SK-N-SH (cell line): Measurements from ENCODE around the gene HESX1. TPM values are rescaled to one million over a fixed set of nuclear protein-coding genes. Genes with fewer than 3 reads are reported as not detected.

ENCODE experiments used
- CTCF ChIA-PET: fragments of 300-600, 350-600 bp; formaldehyde crosslinking; extraction: SDS; loops from one replicate; lab custom pipeline; 2021; lab: Yijun Ruan, JAX
- POLR2A ChIA-PET: fragments of 350-600 bp; sonication (Branson Sonifier 250); formaldehyde crosslinking; extraction: SDS; loops from one replicate; lab custom pipeline; 2020; ENCODE audit warnings: antibody characterized with exemption, inconsistent platforms; lab: Yijun Ruan, JAX
- DNase-seq: peaks from one replicate; pipeline ENCODE4 v3.0.0; 2012
- H2AFZ ChIP-seq: fragments of 200-600 bp; sonication (generic); 2 replicates; pipeline ENCODE4 v1.8.1; 2016; ENCODE audit warnings: antibody characterized with exemption, mild to moderate bottlenecking, low read depth
- H3F3A ChIP-seq: fragments of 200-600 bp; sonication (generic); replicated peaks from 2 replicates; pipeline ENCODE3; 2016; ENCODE audit warnings: antibody characterized with exemption, mild to moderate bottlenecking; ENCODE audit not compliant: insufficient read depth
- H3K27ac ChIP-seq, 2 experiments: fragments of 200-500 bp in 1 of 2; fragments of 200-600 bp in 1 of 2; sonication (Bioruptor generic) in 1 of 2; sonication (generic), shearing (Covaris generic) in 1 of 2; 2 replicates each; pipeline versions ENCODE4 v1.5.1 to v1.6.1; 2014 to 2016; ENCODE audit warnings: low read depth in 2 of 2, inconsistent platforms in 1 of 2, low read length in 1 of 2, mild to moderate bottlenecking in 1 of 2, mixed read lengths in 1 of 2
- H3K27me3 ChIP-seq: fragments of 200-600 bp; sonication (generic), shearing (Covaris generic); 2 replicates; pipeline ENCODE4 v1.6.1; 2016; ENCODE audit warnings: mixed run types; ENCODE audit not compliant: insufficient read depth
- H3K36me3 ChIP-seq, 2 experiments: fragments of 200-500 bp in 1 of 2; fragments of 200-600 bp in 1 of 2; sonication (Bioruptor generic) in 1 of 2; sonication (generic) in 1 of 2; replicated peaks in 1 of 2; 2 replicates each; pipeline versions ENCODE3 to v1.5.1; 2014 to 2016; ENCODE audit warnings: low read length in 1 of 2, mild to moderate bottlenecking in 1 of 2; ENCODE audit not compliant: insufficient read depth in 2 of 2, control insufficient read depth in 1 of 2
- H3K4me1 ChIP-seq, 2 experiments: fragments of 200-500 bp in 1 of 2; fragments of 200-600 bp in 1 of 2; sonication (Bioruptor generic) in 1 of 2; sonication (generic), shearing (Covaris generic) in 1 of 2; 2 replicates each; pipeline versions ENCODE4 v1.5.1 to v1.6.1; 2014 to 2016; ENCODE audit warnings: low read depth in 1 of 2, low read length in 1 of 2, mixed run types in 1 of 2; ENCODE audit not compliant: insufficient read depth in 2 of 2, control insufficient read depth in 1 of 2
- H3K4me2 ChIP-seq: fragments of 200-600 bp; sonication (generic), shearing (Covaris generic); 2 replicates; pipeline ENCODE4 v1.6.1; 2017; ENCODE audit warnings: mixed run types
- H3K4me3 ChIP-seq, 2 experiments: fragments of 200-500 bp in 1 of 2; fragments of 200-600 bp in 1 of 2; sonication (Bioruptor generic) in 1 of 2; sonication (generic), shearing (Covaris generic) in 1 of 2; 2 replicates each; pipeline versions ENCODE4 v1.5.1 to v1.8.1; 2014 to 2016; ENCODE audit warnings: low read depth in 2 of 2, inconsistent platforms in 1 of 2, low read length in 1 of 2, mild to moderate bottlenecking in 1 of 2, mixed read lengths in 1 of 2, moderate library complexity in 1 of 2
- H3K79me2 ChIP-seq: fragments of 200-600 bp; sonication (generic); 2 replicates; pipeline ENCODE4 v1.8.1; 2017; ENCODE audit warnings: mild to moderate bottlenecking; ENCODE audit not compliant: insufficient read depth
- H3K9ac ChIP-seq: fragments of 200-600 bp; sonication (generic); 2 replicates; pipeline ENCODE4 v1.6.1; 2017; ENCODE audit warnings: mixed run types
- H3K9me2 ChIP-seq: fragments of 200-600 bp; sonication (generic); 2 replicates; pipeline ENCODE4 v1.6.1; 2017; ENCODE audit warnings: mixed run types
- H3K9me3 ChIP-seq: fragments of 200-600 bp; sonication (generic); 2 replicates; pipeline ENCODE4 v1.6.1; 2017; ENCODE audit warnings: mixed run types, mild to moderate bottlenecking, moderate library complexity
- H4K20me1 ChIP-seq: fragments of 200-600 bp; sonication (generic); 2 replicates; pipeline ENCODE4 v1.6.1; 2017; ENCODE audit warnings: mild to moderate bottlenecking, mixed run types; ENCODE audit not compliant: insufficient read depth
- CHD2 ChIP-seq: fragments of 150-350 bp; IDR thresholded peaks from 2 replicates; pipeline ENCODE4 v1.6.1; 2018; ENCODE audit warnings: low read length; ENCODE audit not compliant: partially characterized antibody
- ELF1 ChIP-seq: IDR thresholded peaks from 2 replicates; pipeline ENCODE4 v1.4.0; 2012
- EP300 ChIP-seq, 2 experiments: IDR thresholded peaks; 2 replicates each; pipeline versions ENCODE4 v1.4.0 to v1.6.1; 2012; ENCODE audit warnings: borderline replicate concordance in 1 of 2, low read depth in 1 of 2, low read length in 1 of 2
- FOXM1 ChIP-seq: IDR thresholded peaks from 2 replicates; pipeline ENCODE4 v1.4.0; 2012; ENCODE audit warnings: low read depth, mild to moderate bottlenecking
- PBX3 ChIP-seq: IDR thresholded peaks from 2 replicates; pipeline ENCODE4; 2012
- RAD21 ChIP-seq: IDR thresholded peaks from 2 replicates; pipeline ENCODE4 v1.6.1; 2012; ENCODE audit warnings: mild to moderate bottlenecking, low read length
- REST ChIP-seq: IDR thresholded peaks from 2 replicates; pipeline ENCODE4 v1.6.1; 2012; ENCODE audit warnings: mild to moderate bottlenecking, low read depth, low read length, moderate library complexity
- SIN3A ChIP-seq: IDR thresholded peaks from 2 replicates; pipeline ENCODE4 v1.6.1; 2012; ENCODE audit warnings: low read depth, mild to moderate bottlenecking, low read length, moderate library complexity, borderline replicate concordance
- TCF12 ChIP-seq: IDR thresholded peaks from 2 replicates; pipeline ENCODE4 v1.4.0; 2012
- YY1 ChIP-seq: IDR thresholded peaks from 2 replicates; pipeline ENCODE4 v1.4.0; 2012; ENCODE audit warnings: low read depth, mild to moderate bottlenecking
- ZBTB33 ChIP-seq: IDR thresholded peaks from 2 replicates; pipeline ENCODE4 v1.4.0; 2012; ENCODE audit warnings: low read depth, borderline replicate concordance
- WGBS: methylation state at CpG from one replicate; pipeline ENCODE4 v1.1.6; 2017; ENCODE audit warnings: low lambda C conversion rate; 5-methylcytosine and 5-hydroxymethylcytosine counted together
- polyA plus RNA-seq, 3 experiments: library from polyadenylated mRNA; depleted of rRNA; stranded (reverse); fragments of >200 nt; gene quantifications; 2 replicates each; pipeline ENCODE4 v1.2.3, GENCODE V29; 2012

Gene HESX1
- polyA plus RNA-seq, 1 of the 3 experiments (the other 2 are of a cell fraction), result 1.2 TPM

GRCh38 chr3:57158813-57159738 is 40.7 kb downstream of the HESX1 start:
- Histone ChIP-seq H3K36me3 (no peaks in the 10 kb centered on the region), H3K4me1 (peaks cover 7 to 89% of the 10 kb centered on the region in 2 experiments; a peak in 2 of 4 replicates), H4K20me1 (no peaks in the 10 kb centered on the region), H3F3A (no peaks in the 10 kb centered on the region), H3K9me3 (no peaks in the 10 kb centered on the region), H3K79me2 (no peaks in the 10 kb centered on the region), H3K4me3 (no peak overlapping the region), H3K4me2 (no peak overlapping the region), H3K27ac (peak overlapping the region in 1 of 2 experiments; percentile 78; a peak in 2 of 4 replicates), H3K9ac (no peak overlapping the region), H2AFZ (no peak overlapping the region), H3K27me3 (no peaks in the 10 kb centered on the region), H3K9me2 (no peaks in the 10 kb centered on the region)
- TF ChIP-seq ZBTB33 (no peak), PBX3 (0 out of 2 replicates have a peak, but pooled peaks have one; percentile 7)
- ChIA-PET POLR2A (interaction anchor here (1.4 to 2.9 kb wide), 2 partner anchors 12 to 31 kb away, joined by 5 to 31 read pairs; no protein-coding TSS in a partner anchor), CTCF (interaction anchor here (0.6 to 6.0 kb wide), 11 partner anchors 11 to 67 kb away, joined by 3 to 49 read pairs (median 3); no protein-coding TSS in a partner anchor)
- 43% methylated on average over 7 of the region's 8 CpGs for WGBS
- DNase-seq, result no peak

- CTCF ChIA-PET, result interaction anchor here (1.6 to 3.8 kb wide), 3 partner anchors 11 to 30 kb away, joined by 3 to 19 read pairs (median 13); no protein-coding TSS in a partner anchor
- no peak for DNase-seq
Measured at GRCh38 chr3:57158325-57158724, 41.5 kb downstream of the HESX1 start.

More at GRCh38 chr3:57158325-57158724, 41.5 kb downstream of the HESX1 start:
- H3K9me2 ChIP-seq, result no peaks in the 10 kb centered on the region
- H3K79me2 ChIP-seq, result no peaks in the 10 kb centered on the region
- H3K27me3 ChIP-seq, result no peaks in the 10 kb centered on the region
- H3K9me3 ChIP-seq, result no peaks in the 10 kb centered on the region
- H3K4me3 ChIP-seq, result no peak overlapping the region
- TF ChIP-seq ELF1, result no peak
- TF ChIP-seq FOXM1, result no peak
- TF ChIP-seq REST, result no peak
- TF ChIP-seq SIN3A, result no peak
- no peak for TF ChIP-seq RAD21
- peak in 1 of 2 experiments; percentile 47; a peak in 1 of 4 replicates for TF ChIP-seq EP300 (IDR thresholded peaks at IDR 0.05; ENCODE audit: borderline replicate concordance in 1 of 2, low read depth in 1 of 2, low read length in 1 of 2)
- TF ChIP-seq CHD2, result peak; percentile 16
- TF ChIP-seq YY1, result no peak
- TF ChIP-seq TCF12, result no peak
- H3K27ac ChIP-seq, result peak overlapping the region in 1 of 2 experiments; percentile 78; a peak in 2 of 4 replicates
- no peaks in the 10 kb centered on the region for H3K36me3 ChIP-seq
- H3K4me2 ChIP-seq, result no peak overlapping the region
- H3K4me1 ChIP-seq, result peaks cover 7 to 86% of the 10 kb centered on the region in 2 experiments; a peak in 2 of 4 replicates
- POLR2A ChIA-PET, result interaction anchor here (0.6 to 1.4 kb wide), 2 partner anchors 11 to 28 kb away, joined by 3 to 5 read pairs; no protein-coding TSS in a partner anchor
- H3K9ac ChIP-seq, result no peak overlapping the region
- no peak overlapping the region for H2AFZ ChIP-seq
- WGBS, result 82% methylated on average over 3 of the region's 3 CpGs
- H4K20me1 ChIP-seq, result no peaks in the 10 kb centered on the region
- no peaks in the 10 kb centered on the region for H3F3A ChIP-seq
